ENCODE measurements around the gene PTPRU. TPM values are rescaled to one million over a fixed set of nuclear protein-coding genes. Genes with fewer than 3 reads are reported as not detected.
A peak's percentile ranks its signal among the peaks of the same experiment; 100 is the strongest.

Gene PTPRU
- total RNA-seq, 1 experiment from 2014 or later = 54.5 TPM

DNA sequence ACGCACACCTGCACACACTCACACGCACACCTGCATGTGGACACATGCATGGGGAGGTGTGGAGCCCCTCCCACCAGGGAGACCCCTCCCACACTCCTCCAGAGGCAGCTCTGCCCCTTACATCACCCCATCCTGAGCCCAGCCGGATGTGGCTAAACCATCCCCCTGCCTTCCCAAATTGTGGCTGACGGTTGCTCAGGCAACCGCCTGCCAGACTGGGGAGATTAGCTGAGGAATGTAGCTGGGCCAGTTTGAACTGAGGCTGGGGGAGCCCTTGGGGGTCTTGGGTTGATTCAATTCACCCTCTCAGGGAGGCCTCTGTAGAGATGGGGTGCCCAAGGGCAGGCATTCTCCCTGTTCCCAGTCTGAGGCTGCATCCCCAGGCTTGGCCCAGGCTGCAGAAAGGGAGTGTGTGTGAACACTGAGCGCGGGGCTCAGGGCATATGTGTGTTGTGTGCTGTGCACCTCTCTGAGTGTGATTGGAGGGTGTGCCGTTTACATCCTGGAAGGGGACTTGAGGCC is 12.9 kb downstream of the PTPRU start:
- intact Hi-C loops (cut with micrococcal nuclease; ENCODE audit: unreplicated experiment) = no loop called here
- H3K9me3 Mint-ChIP-seq (ENCODE audit: low read depth, unreplicated experiment) = no peaks in the 10 kb centered on the region
- H3K27ac Mint-ChIP-seq (ENCODE audit: unreplicated experiment) = peak overlapping the region; percentile 7
- H3K36me3 Mint-ChIP-seq (ENCODE audit: insufficient read depth, unreplicated experiment) = peaks cover 10% of the 10 kb centered on the region
- CTCF ChIA-PET = no interaction called here
- no peaks in the 10 kb centered on the region for H3K4me1 Mint-ChIP-seq (ENCODE audit: low read depth, unreplicated experiment)
- H3K27me3 Mint-ChIP-seq (ENCODE audit: unreplicated experiment) = no peaks in the 10 kb centered on the region
- TF ChIP-seq, protein P1, sequence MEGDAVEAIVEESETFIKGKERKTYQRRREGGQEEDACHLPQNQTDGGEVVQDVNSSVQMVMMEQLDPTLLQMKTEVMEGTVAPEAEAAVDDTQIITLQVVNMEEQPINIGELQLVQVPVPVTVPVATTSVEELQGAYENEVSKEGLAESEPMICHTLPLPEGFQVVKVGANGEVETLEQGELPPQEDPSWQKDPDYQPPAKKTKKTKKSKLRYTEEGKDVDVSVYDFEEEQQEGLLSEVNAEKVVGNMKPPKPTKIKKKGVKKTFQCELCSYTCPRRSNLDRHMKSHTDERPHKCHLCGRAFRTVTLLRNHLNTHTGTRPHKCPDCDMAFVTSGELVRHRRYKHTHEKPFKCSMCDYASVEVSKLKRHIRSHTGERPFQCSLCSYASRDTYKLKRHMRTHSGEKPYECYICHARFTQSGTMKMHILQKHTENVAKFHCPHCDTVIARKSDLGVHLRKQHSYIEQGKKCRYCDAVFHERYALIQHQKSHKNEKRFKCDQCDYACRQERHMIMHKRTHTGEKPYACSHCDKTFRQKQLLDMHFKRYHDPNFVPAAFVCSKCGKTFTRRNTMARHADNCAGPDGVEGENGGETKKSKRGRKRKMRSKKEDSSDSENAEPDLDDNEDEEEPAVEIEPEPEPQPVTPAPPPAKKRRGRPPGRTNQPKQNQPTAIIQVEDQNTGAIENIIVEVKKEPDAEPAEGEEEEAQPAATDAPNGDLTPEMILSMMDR (IDR thresholded peaks at IDR 0.05; ENCODE audit: unreplicated experiment) = no peak
- no TSS peak for BruUV-seq (replicated peaks)
- peak; percentile 77 for DNase-seq
- peak overlapping the region; percentile 14 for H3K4me3 Mint-ChIP-seq (ENCODE audit: low read depth, unreplicated experiment)

DNA sequence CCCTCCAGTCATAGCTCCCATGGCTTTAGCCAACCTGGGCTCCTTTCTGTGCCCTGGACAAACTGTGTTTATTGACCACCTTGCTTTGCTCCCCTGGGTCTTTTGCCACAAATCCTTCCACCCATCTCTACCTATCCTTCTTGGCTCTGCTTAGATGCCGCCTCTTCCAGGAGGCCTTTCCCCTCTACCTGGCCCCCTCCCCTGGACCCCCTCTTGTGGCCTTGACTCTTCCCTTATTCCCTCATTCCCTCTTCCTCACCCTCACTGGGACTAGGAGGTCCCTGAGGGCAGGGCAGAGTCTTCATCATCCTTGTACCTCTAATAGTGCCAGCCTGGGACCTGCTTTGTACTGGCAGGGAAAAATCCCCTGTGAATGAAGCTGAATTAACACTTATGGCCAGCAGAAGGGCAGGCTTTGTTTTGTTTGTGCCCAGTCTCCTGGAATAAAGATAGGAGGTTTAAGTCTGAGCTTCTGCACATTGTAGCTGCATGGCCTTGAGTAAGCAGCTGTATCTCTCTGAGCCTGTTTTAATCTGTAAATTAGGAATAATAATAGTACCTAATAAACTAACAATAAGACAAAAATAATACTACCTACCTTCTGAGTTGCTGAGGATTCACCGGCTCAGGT is 13.7 kb downstream of the PTPRU start:
- CTCF ChIA-PET = interaction anchor here (0.5 kb wide), 1 partner anchor 19 kb away, joined by 4 read pairs; no protein-coding TSS in a partner anchor
- intact Hi-C loops (cut with micrococcal nuclease; ENCODE audit: unreplicated experiment) = no loop called here
- Mint-ChIP-seq H3K4me3 (ENCODE audit: low read depth, unreplicated experiment) (no peak overlapping the region), H3K36me3 (ENCODE audit: insufficient read depth, unreplicated experiment) (peaks cover 10% of the 10 kb centered on the region), H3K9me3 (ENCODE audit: low read depth, unreplicated experiment) (no peaks in the 10 kb centered on the region), H3K27ac (ENCODE audit: unreplicated experiment) (peak overlapping the region; percentile 7), H3K4me1 (ENCODE audit: low read depth, unreplicated experiment) (no peaks in the 10 kb centered on the region), H3K27me3 (ENCODE audit: unreplicated experiment) (no peaks in the 10 kb centered on the region)
- no peak for DNase-seq
- TF ChIP-seq, protein P1 (IDR thresholded peaks at IDR 0.05; ENCODE audit: unreplicated experiment) = no peak
- BruUV-seq (replicated peaks) = no TSS peak

DNA sequence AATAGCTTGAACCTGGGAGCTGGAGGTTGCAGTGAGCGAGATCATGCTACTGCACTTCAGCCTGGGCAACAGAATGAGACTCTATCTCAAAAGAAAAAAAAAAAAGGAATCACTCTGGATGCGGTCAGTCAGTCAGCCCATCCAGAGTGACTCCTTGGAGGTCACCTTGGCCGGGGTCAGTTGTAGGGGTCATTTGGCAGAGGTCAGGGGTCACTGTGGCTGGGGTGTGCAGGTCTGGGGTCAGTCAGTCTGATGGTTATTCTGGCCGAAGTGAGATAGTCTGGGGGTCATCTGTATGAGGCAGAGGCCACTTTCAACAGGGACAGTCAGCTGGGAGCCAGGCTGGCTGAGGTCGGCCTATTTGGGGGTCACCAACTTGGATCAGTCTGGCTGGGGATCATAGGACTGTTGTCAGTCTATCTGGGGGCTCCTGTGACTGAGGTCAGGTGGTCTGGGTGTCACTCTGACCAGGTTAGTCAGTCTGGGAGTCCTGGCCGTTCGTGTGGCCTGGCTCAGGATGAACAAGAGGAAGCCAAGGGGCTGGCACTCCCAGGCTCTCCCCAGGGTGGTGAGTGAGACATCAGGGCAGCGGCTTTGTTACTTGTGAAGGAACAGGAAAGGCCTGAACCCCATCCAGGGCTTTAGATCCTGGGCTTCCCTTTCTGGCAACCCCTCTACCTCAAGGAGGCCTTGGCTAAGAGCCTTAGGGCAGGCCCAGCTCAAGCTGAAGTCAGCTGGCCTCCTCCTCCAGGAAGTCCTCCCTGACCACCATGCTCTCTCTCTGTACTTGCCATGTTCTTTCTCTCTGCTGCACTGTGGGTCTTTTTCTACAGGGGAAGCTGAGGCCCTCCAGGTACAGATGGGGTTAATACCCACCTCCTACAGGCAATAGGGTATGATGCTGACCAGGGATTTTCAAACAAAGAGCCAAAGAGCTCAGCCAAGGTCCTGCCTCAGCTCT is 15.1 kb downstream of the PTPRU start:
- intact Hi-C loops (cut with micrococcal nuclease; ENCODE audit: unreplicated experiment) = no loop called here
- DNase-seq = no peak
- Mint-ChIP-seq H3K4me1 (ENCODE audit: low read depth, unreplicated experiment) (peaks cover 12% of the 10 kb centered on the region), H3K27me3 (ENCODE audit: unreplicated experiment) (no peaks in the 10 kb centered on the region), H3K4me3 (ENCODE audit: low read depth, unreplicated experiment) (no peak overlapping the region), H3K36me3 (ENCODE audit: insufficient read depth, unreplicated experiment) (peaks cover 10% of the 10 kb centered on the region), H3K27ac (ENCODE audit: unreplicated experiment) (no peak overlapping the region), H3K9me3 (ENCODE audit: low read depth, unreplicated experiment) (no peaks in the 10 kb centered on the region)
- CTCF ChIA-PET = no interaction called here
- BruUV-seq (replicated peaks) = no TSS peak
- TF ChIP-seq, protein P1 (IDR thresholded peaks at IDR 0.05; ENCODE audit: unreplicated experiment) = no peak

DNA sequence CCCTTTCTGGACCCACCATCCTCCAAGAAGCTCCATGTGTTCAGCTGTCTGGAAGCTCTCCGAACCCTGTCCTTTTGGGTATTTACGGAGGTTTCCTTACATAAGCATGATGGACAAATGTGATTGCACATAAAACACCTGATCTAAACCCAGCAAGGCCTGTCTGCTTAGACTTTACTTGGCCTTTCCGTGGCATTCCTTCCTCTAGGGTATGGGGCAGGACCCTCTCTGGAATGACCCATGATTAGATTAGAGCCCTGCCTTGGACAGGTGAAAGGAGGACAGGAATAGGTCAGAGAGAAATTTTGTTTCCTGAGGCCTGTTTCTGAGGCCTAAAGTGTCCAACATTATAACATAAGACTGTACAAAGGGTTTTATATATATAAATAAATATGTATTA is 16.9 kb downstream of the PTPRU start:
- no peak for DNase-seq
- H3K4me3 Mint-ChIP-seq (ENCODE audit: low read depth, unreplicated experiment) = no peak overlapping the region
- no peaks in the 10 kb centered on the region for H3K27me3 Mint-ChIP-seq (ENCODE audit: unreplicated experiment)
- CTCF ChIA-PET = no interaction called here
- H3K4me1 Mint-ChIP-seq (ENCODE audit: low read depth, unreplicated experiment) = peaks cover 22% of the 10 kb centered on the region
- intact Hi-C loops (cut with micrococcal nuclease; ENCODE audit: unreplicated experiment) = no loop called here
- no TSS peak for BruUV-seq (replicated peaks)
- TF ChIP-seq, protein P1 (IDR thresholded peaks at IDR 0.05; ENCODE audit: unreplicated experiment) = no peak
- H3K27ac Mint-ChIP-seq (ENCODE audit: unreplicated experiment) = no peak overlapping the region
- no peaks in the 10 kb centered on the region for H3K9me3 Mint-ChIP-seq (ENCODE audit: low read depth, unreplicated experiment)
- peaks cover 10% of the 10 kb centered on the region for H3K36me3 Mint-ChIP-seq (ENCODE audit: insufficient read depth, unreplicated experiment)
